HG03342 (cell line): ENCODE data around the gene ROCK2.
A peak's percentile ranks its signal among the peaks of the same experiment; 100 is the strongest.

Source experiments
- ATAC-seq: cut with Tn5 transposase; IDR thresholded peaks from one replicate; pipeline ENCODE4 v1.9.1; 2021; ENCODE audit warnings: mild to moderate bottlenecking, moderate library complexity; ENCODE audit not compliant: unreplicated experiment

Gene ROCK2

DNA sequence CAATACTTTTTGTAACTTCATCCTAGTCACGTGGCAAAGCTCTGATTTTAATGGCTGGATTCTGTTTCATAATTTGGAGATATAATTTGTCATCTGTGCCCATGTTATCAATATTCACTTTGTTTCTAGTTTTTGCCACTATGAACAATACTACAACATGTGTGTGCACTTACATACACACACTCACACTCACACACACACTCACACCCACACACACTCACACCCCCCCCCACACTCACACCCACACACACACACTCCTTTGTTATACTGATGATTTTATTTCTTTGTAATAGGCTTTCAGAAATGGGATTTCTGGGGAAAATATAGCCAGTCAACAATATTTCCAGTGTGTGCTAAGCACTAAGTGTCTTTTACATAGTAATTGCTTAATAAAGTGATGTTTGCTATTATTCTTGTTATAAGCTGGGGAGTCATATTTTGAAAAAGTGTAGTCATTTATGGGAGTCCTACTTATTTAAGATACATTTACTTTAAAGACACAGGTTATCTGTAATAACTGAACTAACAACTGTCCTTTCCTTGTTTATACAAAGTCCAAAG, 22.8 kb upstream of the ROCK2 start:
- no peak for ATAC-seq

DNA sequence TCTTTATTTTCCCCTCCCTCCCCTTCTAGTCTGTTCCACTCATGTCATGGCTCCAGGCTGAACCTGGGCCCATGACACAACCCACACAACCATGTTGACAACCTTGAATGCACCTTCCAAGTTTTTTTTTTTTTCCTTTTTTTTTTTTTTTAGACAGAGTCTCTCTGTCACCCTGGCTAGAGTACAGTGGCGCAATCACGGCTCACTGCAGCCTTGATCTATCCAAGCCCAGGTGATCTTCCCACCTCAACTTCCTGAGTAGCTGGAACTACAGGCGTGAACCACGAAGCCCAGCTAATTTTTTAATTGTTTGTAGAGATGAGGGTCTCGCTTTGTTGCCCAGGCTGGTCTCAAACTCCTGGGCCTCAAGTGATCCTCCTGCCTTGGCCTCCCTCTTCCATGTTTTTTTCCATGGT, 21.9 kb upstream of the ROCK2 start:
- ATAC-seq: no peak

DNA sequence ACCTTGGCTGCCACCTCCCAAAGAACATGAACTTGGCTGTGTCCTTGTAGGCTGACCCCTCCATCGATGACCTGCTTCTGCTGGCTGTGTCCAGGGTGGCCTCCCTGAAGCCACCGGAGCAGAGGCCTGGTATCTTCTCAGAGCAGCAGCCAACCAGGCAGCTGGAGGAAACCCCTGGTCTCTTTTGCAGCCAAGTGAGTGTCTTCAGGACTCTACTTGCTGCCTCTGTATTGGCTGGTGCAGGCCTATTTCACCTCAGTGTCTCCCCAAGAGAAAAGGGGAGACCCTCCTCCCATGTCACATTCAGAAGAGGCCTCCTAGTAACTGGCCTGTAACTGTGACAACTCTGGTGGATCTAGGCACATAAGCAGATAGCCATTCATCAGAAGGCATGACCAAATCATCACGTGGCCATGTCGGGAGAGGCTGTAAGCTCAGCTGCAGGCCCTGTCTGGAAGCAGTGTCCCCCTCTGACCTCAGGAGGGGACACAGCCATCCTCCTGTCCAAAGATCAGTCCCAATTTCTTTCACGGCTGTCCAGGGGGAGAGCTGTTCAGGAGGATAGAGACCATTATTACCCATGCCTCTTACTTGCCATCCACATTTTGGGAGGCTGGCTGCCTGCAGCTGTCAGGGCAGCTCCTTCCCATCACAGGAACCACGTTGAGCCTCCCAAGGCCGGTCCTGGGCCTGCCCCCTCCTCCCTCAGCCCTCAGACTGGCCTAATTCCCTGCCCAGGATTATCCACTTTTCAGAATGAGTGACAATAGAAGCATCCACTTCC, 20.9 kb upstream of the ROCK2 start:
- ATAC-seq: no peak

DNA sequence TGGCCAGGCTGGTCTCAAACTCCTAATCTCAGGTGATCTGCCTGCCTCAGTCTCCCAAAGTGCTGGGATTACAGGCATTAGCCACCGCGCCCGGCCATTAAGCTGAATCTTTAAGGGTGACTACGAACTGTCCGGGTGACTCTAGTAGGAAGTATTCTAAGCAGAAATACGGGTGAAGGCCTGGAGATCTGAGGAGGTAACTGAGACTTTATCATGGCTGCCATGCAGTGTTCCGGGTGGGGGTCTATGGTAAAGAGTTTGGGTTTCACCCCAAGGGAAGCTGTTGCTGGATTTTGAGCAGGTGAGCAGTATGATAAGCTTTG, 20.1 kb upstream of the ROCK2 start:
- ATAC-seq: no peak

DNA sequence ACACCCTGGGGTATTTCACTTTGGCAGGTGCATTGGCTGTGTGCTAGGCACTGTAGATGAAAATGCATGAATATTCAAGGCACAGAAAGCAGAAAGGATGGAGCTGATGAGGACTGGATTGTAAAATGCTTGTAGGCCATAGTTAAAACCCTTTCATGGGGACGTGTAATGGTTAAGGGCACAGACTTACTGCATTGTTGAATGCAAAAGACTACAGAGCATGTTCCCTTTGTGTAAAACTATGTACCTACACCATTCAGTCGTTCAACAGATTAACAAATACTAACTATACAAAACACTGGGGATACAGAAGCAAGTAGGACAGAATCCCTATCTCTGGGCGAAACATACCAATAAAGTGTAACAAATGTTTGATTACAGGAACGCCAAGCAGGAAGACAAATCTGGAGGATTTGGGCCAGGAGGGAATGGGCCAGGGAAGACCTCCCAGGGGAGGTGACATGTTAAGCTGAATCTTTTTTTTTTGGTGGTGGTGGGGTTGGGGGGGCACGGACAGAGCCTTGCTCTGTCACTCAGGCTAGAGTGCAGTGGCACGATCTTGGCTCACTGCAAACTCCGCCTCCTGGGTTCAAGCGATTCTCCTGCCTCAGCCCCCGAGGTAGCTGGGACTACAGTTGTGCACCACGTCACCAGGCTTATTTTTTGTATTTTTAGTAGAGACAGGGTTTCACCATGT, 19.6 kb upstream of the ROCK2 start:
- ATAC-seq: no peak

DNA sequence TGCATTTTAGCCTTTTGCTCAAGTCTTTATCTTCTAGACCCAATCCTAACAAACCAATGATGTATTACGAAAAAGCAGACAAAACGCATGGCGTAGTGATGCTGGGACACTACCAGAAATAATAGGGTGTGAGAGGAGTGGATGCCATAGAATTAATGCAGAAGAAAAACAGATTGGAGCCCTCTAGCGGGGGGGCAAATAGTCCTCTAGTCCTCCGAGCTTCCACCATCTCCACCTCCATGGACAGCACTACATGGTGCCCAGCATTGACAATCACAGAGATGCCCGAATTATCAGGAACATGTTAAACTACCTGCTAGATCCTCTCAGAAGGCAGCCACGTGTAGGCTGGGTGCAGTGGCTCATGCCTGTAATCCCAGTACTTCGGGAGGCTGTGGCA, 15.4 kb upstream of the ROCK2 start:
- no peak for ATAC-seq

DNA sequence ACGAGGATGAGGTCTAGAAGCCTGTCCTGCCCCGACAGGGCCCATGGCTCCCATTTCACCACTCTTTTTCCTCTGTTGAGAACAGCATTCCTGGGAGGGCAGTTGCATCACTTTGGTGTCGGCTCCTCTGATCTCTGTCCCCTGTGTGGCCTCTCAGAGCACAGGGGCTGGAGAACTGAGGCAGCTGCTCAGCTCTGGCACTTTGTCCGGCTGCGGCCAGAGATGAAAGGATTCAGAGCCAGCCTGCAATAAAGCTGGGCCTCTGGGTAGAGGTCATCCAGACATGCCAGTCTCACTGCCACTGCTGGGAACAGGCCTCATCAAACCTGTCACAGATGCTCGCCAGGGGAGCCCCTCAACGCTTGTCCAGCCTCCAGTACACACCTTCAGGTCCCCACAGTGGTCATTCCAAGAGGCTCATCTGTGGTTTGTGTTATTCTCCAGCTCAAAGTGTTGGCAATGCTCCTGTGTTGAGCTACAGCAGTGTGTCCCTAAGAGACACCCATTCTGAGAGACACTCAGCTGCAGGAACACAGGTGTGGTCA, 13.1 kb upstream of the ROCK2 start:
- ATAC-seq: no peak

DNA sequence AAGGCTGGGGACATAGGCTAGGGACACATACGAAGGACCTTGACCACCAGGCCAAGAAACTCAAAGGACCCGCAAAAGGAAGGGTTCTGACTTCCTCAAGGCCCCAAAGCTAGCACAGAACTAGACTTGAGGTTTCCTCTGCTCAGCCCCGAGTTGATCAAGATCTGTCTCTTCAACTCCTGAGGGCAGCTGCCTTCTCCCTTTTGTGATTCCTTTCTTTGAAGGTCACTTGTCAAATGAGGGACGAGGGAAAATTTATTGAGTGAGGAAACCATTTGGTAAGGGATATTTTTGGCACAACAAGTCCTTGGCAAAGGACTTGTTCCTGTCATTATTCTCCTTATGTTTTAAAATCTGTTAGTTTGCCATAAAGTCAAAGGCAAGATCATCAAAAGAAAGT, 12.3 kb upstream of the ROCK2 start:
- ATAC-seq: no peak

DNA sequence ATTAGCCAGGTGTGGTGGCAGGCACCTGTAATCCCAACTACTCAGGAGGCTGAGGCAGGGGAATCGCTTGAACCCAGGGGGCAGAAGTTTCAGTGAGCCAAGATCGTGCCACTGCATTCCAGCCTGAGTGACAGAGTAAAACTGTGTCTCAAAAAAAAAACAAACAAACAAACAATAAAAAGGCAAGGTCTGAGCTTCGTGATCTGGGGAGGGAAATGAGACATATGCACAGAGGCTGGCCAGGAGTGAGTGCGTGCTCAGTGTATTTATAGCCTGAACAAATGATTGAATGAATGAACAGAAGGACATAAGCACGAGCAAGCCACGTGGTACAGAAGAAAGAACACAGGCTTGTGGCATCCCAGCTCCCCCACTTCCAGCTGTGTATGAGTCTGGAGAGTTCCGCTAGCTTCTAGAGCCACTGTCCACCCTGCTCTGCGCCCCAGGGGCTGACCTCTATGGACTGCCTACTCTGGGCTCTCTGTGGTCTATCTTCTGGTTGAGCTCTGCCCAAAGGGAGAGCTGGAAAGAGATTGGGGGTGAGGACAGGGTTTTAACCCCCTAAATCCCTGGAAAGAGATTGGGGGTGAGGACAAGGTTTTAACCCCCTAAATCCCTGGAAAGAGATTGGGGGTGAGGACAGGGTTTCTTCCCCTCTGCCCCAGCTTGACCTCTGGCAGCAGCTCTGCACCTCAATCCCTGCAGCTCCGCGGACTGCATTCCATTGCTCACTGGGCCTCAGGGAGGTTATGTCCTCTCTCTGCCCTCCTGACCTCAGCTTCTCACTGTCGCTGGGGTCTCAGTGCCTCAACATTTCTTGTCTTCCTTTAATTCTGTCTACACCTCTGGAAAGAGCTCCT, 11.0 kb upstream of the ROCK2 start:
- ATAC-seq: no peak

DNA sequence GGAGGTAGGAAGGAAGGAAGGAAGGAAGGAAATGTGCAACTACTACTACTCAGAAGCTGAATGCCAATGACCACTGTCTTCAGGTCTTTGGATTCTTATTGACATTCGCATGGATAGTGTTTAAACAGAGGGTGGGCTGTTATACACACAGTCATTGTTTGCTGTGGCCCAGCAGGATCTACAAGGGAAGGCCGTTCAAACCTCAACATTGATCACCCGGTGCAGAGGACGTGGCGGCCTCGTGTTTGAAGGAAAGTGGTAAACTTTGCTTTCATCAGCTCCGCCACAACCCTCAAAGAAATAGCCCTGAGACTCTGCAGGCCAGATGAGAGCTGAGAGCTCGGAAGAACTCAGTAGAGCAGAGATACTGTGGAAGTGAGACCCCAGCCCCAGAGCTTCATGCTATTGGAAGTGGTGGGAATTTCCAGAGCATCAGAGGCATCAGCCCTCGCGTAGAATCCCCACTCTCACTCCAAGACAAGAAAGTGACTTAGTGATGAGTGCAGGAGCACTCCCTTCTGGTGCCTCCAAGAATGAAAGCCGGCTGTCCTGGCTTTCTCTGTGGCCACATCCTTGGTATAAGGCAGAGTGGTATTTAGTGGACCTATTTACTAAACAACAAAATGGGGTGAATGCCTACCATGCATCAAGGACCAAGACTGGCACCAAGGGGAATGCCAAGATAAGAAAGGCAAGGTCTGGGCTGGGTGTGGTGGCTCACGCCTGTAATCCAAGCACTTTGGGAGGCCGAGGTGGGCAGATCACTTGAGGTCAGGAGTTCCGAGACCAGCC, 10.1 kb upstream of the ROCK2 start:
- no peak for ATAC-seq

DNA sequence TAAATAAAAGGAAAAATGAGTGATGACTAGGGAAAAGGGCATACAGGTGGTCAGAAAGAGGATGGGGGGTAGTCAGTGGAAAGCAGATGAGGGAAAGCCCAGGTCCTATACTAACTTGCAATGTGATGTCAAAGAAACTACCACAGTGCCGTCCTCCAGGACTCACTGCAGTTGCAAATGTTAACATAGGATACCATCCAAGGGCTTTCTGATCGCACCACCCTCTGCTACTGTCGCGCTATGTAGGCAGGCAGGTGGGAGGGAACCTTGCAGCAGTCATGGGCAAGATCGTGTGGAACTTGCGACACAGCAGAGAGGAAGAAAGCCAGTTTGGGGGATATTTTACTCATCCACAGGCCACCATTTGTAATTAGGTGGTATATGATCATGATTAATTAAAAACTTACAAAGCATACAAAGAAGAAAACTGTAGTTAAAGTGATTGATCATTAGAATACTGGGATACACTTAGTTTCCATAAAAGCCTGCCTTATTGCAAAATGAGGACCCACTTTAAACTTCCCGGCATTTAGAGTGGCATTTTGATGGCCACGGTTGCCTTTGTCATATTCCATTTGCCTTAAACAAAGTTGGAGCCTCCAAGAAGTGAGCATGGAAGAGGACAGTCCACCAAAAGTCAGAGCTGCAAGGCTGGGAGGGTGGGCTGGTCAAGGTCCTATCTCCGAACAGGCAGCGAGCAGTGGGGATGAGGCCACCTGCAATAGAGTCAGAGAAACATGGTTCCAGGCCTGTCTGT, 8.5 kb upstream of the ROCK2 start:
- no peak for ATAC-seq

DNA sequence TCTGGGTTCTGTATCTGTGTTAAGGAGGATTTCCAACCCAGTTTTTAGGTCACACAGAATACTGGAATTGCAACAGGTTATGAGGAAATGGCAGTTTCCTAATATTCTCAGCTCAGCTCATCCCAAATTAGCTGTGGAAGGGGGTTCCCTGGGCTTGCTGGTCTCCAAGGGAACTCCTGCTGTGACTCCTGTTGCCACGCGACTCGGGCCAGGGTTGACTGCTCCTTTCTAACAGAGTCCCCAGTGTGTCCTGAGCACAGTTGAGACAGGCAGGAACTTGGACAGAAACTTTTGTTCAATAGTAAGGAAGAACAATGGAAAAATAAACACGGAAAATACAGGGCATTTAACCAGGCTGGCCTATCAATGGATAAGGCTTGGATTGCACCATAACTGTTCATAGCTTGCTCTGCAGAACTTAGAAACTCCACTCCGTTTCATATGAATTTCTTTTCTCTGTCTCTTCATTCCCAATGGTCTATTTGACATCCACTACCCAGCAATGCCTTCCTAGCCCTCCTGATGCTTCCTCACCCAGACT, 3.8 kb upstream of the ROCK2 start:
- ATAC-seq: no peak

DNA sequence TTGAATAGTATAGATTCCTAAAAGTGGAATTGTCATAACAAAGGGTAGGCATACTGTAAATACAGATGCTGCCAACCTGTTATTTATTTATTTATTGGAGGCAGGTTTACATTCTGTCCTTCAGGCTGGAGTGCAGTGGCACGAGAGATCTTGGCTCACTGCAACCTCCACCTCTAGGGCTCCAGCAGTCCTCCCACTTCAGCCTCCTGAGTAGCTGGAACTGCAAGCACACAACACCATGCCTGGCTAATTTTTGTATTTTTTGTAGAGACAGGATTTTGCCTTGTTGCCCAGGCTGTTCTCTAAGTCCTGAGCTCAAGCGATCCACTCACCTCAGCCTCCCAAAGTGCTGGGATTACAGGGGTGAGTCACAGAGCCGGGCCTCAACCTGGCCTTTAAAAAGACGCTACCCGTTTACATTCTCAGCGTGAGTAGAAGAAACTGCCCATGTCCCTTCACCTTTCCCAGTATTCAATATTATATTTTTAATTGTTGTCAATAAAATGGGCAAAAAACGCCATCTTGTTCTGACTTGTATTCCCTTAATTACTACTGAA, 3.0 kb upstream of the ROCK2 start:
- no peak for ATAC-seq

DNA sequence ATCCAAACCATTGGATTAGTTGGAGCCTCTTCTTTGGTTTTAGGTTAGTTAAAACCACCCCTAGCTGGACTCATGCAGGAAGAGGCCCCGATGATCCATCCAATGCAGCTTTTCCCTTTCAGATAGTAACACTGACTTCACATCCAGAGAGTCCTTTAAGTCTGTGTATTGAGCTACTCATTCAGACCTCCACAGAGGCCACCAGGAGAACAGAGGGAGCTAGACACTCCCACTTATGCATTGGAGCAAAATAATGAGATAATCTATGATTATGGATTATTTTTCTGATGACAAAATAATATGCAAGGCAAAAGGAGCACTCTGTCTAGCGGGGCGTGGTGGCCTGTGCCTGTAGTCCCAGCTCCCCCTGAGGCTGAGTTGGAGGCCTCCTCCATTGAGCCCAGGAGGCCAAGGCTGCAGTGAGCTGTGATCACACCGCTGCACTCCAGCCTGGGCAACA, 1.6 kb upstream of the ROCK2 start:
- ATAC-seq: no peak

DNA sequence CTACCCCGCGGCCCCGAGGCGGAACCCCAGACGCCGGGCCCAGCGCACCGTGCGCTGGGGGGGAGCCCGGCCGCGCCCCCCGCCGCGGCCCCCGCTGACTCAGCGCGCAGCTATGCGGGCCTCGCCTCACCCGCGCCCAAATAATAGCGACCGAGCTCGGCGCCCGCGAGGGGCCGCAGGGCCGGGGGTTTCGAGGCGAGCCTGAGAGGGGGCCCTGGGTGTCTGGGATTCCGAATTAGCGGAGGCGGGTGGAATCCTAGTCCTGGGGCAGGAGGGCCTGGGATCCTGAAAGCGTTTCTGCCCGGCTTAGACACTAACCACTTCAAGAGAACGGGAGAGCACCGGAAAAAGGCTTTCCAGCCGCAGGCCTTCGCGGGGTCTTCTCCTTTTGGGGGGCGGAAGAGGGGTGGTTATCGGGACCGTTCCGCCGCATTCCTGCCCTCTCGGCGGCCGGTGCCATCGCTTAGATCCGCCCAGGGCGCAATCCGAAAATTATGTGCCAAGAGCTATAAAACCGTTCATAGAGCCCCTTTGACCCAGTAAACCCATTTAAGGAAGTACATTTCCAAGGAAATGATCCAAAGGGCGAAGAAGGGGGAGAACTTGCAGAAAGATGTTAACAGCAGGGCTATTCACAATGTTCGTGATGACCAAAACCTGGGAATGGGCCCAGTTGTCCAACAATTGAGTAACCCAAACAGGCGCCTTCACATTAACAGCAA, 681 bp upstream of the ROCK2 start:
- peak; percentile 33 for ATAC-seq

DNA sequence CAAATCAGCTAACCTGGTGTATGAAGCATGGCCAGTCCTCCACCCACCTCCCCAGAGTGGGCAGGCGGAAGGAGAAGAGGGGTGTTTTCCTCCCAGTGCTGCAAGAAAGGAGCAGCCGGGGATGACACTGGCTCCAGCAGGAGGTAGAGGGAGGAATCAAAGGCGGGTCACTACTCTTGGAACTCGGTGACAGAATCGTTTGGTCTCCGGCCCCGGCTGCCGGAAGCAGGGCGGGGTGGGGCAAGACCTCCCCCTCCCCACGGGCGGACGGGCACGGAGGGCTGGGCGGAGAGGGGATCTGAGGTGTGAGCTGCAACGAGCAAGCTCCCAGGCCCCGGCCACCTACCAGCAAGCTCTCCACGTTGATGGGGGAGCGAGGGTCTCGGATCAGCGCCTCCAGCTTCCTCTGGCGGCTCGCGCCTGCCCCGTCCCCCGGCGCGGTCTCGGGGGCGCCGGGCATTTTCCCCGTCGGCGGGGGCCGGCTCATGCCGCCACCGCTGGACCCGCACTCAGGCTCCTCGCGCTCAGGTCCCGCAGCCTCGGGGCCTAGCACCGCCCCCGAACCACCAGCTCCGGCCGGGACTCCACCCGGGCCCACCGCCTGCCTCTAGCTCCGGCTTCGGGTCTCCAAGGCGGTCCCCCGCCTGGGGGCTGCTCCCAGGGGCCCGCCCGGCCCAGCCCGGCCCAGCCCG, 640 bp downstream of the ROCK2 start:
- ATAC-seq: peak; percentile 28

DNA sequence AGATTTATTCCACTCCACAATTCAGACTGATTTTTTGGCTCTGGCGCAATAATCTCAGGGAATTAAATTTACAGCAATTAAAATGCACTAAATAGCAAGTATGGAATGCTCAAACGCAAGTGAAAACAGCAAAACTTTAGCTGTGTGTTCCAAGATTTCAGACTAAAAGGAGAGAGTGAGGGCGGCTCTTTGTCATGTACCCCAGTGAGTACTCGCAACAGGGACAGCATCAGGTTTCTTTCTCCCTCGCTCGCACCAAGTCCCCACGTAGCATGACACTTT, 1.1 kb downstream of the ROCK2 start:
- ATAC-seq: no peak
